HCT116 (cell line): ENCODE data around the gene PGBD2. TPM values are rescaled to one million over a fixed set of nuclear protein-coding genes. Genes with fewer than 3 reads are reported as not detected.
"Not testable (repeated sequence)": the region's sequence is repeated elsewhere in the genome, so short reads cannot be mapped to it uniquely, and the experiment has no call there.

Experiments used
- ATAC-seq: fragments of 200-7000 bp; cut with Tn5 transposase; 2 replicates; pipeline ENCODE4 v1.9.1; 2020; ENCODE audit warnings: mild to moderate bottlenecking, moderate library complexity
- BruUV-seq: library from RNA; stranded (reverse); fragments of 400-500 nt; replicated peaks from 2 replicates; lab custom pipeline; 2021; lab: Mats Ljungman, UMichigan
- CTCF ChIA-PET: fragments of 300-600 bp; sonication (Branson Sonifier 250); formaldehyde crosslinking; loops from one replicate; lab custom pipeline; 2021; ENCODE audit warnings: antibody characterized with exemption; lab: Charles Lee
- POLR2A ChIA-PET: fragments of 300-600, 350-600 bp; sonication (Branson Sonifier 250); formaldehyde crosslinking; loops from one replicate; lab custom pipeline; 2021; ENCODE audit warnings: antibody characterized with exemption; lab: Charles Lee
- RAD21 ChIA-PET, 2 experiments: fragments of 300-600 bp; sonication (Branson Sonifier 250); formaldehyde crosslinking; loops; one replicate each; lab custom pipeline; 2023; ENCODE audit warnings: low total read pairs in 2 of 2; ENCODE audit not compliant: uncharacterized antibody in 2 of 2, unreplicated experiment in 2 of 2, low non-redundant PET in 1 of 2; lab: Charles Lee
- DNase-seq: peaks from one replicate; pipeline ENCODE4 v3.0.0-alpha.2; 2010; ENCODE audit warnings: low read depth, low spot score
- H2AFZ ChIP-seq: fragments of 200-600 bp; shearing (Covaris generic), sonication (generic); 2 replicates; pipeline ENCODE4 v1.6.1; 2017; ENCODE audit warnings: low read depth, mixed run types, mixed read lengths, antibody characterized with exemption, low read length; ENCODE audit not compliant: poor library complexity, severe bottlenecking
- H3K27ac ChIP-seq: 2 replicates; pipeline ENCODE4 v1.5.1; 2012; ENCODE audit warnings: low read depth, low read length
- H3K27me3 ChIP-seq: fragments of 200-600 bp; sonication (generic); 2 replicates; pipeline ENCODE4 v1.6.1; 2016; ENCODE audit warnings: mixed run types, low read length, mixed read lengths; ENCODE audit not compliant: insufficient read depth
- H3K36me3 ChIP-seq, 2 experiments: fragments of 200-500 bp in 1 of 2; fragments of 200-600 bp in 1 of 2; sonication (Bioruptor generic) in 1 of 2; sonication (generic) in 1 of 2; 2 replicates each; pipeline versions ENCODE4 v1.5.1 to v1.6.1; 2014 to 2016; ENCODE audit warnings: low read length in 2 of 2, inconsistent platforms in 1 of 2, mixed read lengths in 1 of 2, mixed run types in 1 of 2; ENCODE audit not compliant: insufficient read depth in 2 of 2, control insufficient read depth in 1 of 2
- H3K4me1 ChIP-seq, 2 experiments: fragments of 200-600 bp in 1 of 2; sonication (generic) in 1 of 2; 2 replicates each; pipeline versions ENCODE4 v1.5.1 to v1.6.1; 2012 to 2017; ENCODE audit warnings: low read length in 2 of 2, inconsistent platforms in 1 of 2, mild to moderate bottlenecking in 1 of 2, mixed read lengths in 1 of 2, mixed run types in 1 of 2, moderate library complexity in 1 of 2; ENCODE audit not compliant: insufficient read depth in 2 of 2, control insufficient read depth in 1 of 2
- H3K4me2 ChIP-seq: fragments of 200-600 bp; sonication (generic); 2 replicates; pipeline ENCODE4 v1.6.1; 2017; ENCODE audit warnings: mixed run types, low read length, mixed read lengths
- H3K4me3 ChIP-seq, 2 experiments: fragments of 200-600 bp in 1 of 2; sonication (generic) in 1 of 2; replicated peaks in 1 of 2; 2 replicates each; pipeline ENCODE4 v1.5.1; 2011 to 2016; ENCODE audit warnings: low read length in 2 of 2, control low read depth in 1 of 2, low read depth in 1 of 2, mild to moderate bottlenecking in 1 of 2, mixed read lengths in 1 of 2, mixed run types in 1 of 2
- H3K79me2 ChIP-seq: fragments of 200-600 bp; sonication (generic); 2 replicates; pipeline ENCODE4 v1.6.1; 2017; ENCODE audit warnings: mild to moderate bottlenecking, mixed run types, low read length, moderate library complexity, mixed read lengths; ENCODE audit not compliant: insufficient read depth
- H3K9ac ChIP-seq: fragments of 200-600 bp; sonication (generic); 2 replicates; pipeline ENCODE4 v1.6.1; 2016; ENCODE audit warnings: low read length, mixed read lengths
- H3K9me2 ChIP-seq: fragments of 200-600 bp; sonication (generic), shearing (Covaris generic); 2 replicates; pipeline ENCODE4 v1.6.1; 2017; ENCODE audit warnings: mixed run types, mild to moderate bottlenecking, moderate library complexity; ENCODE audit not compliant: insufficient read depth
- H3K9me3 ChIP-seq, 2 experiments: fragments of 200-500 bp in 1 of 2; fragments of 200-600 bp in 1 of 2; sonication (Bioruptor generic) in 1 of 2; sonication (generic) in 1 of 2; 2 replicates each; pipeline ENCODE4 v1.6.1; 2014 to 2017; ENCODE audit warnings: low read length in 2 of 2, mixed read lengths in 2 of 2, inconsistent platforms in 1 of 2, low read depth in 1 of 2, mild to moderate bottlenecking in 1 of 2, mixed run types in 1 of 2, moderate library complexity in 1 of 2; ENCODE audit not compliant: control insufficient read depth in 1 of 2, insufficient read depth in 1 of 2
- H4K20me1 ChIP-seq: fragments of 200-600 bp; sonication (generic), shearing (Covaris generic); 2 replicates; pipeline ENCODE4 v1.6.1; 2017; ENCODE audit warnings: mixed run types, mild to moderate bottlenecking, moderate library complexity; ENCODE audit not compliant: insufficient read depth
- ATF3 ChIP-seq: IDR thresholded peaks from 2 replicates; pipeline ENCODE4 v1.6.1; 2012
- CEBPB ChIP-seq: IDR thresholded peaks from 2 replicates; pipeline ENCODE4 v1.6.1; 2012; ENCODE audit warnings: low read depth
- CTCF ChIP-seq, 3 experiments: fragments of 200-600 bp in 1 of 3; sonication (generic) in 1 of 3; IDR thresholded peaks in 2 of 3; conservative IDR thresholded peaks in 1 of 3; 2 replicates each; pipeline ENCODE4 v1.5.1; 2012 to 2017; ENCODE audit warnings: low read depth in 2 of 3, low read length in 2 of 3, antibody characterized with exemption in 1 of 3, borderline replicate concordance in 1 of 3, control low read depth in 1 of 3, mild to moderate bottlenecking in 1 of 3, mixed read lengths in 1 of 3, mixed run types in 1 of 3, moderate library complexity in 1 of 3; ENCODE audit not compliant: insufficient read depth in 1 of 3
- EGR1 ChIP-seq: IDR thresholded peaks from 2 replicates; pipeline ENCODE4 v1.6.1; 2012; ENCODE audit warnings: low read depth
- ELF1 ChIP-seq: IDR thresholded peaks from 2 replicates; pipeline ENCODE4 v1.6.1; 2012; ENCODE audit warnings: low read depth, borderline replicate concordance
- EZH2 ChIP-seq: fragments of 200-600 bp; sonication (generic); IDR thresholded peaks from 2 replicates; pipeline ENCODE4 v1.6.1; 2017; ENCODE audit warnings: antibody characterized with exemption, mixed run types
- EZH2phosphoT487 ChIP-seq: fragments of 200-600 bp; IDR thresholded peaks from 2 replicates; pipeline ENCODE4 v1.6.1; 2018; ENCODE audit warnings: antibody characterized with exemption, borderline replicate concordance
- FOSL1 ChIP-seq: IDR thresholded peaks from 2 replicates; pipeline ENCODE4 v1.6.1; 2012; ENCODE audit warnings: low read depth
- JUND ChIP-seq: IDR thresholded peaks from 2 replicates; pipeline ENCODE4 v1.6.1; 2012
- POLR2A ChIP-seq: IDR thresholded peaks from 2 replicates; pipeline ENCODE4 v1.7.0; 2011; ENCODE audit warnings: borderline replicate concordance; ENCODE audit not compliant: insufficient read depth, insufficient read length; ENCODE audit errors: extremely low read depth
- POLR2AphosphoS5 ChIP-seq: IDR thresholded peaks from 2 replicates; pipeline ENCODE4 v1.6.1; 2011; ENCODE audit warnings: mild to moderate bottlenecking, low read depth, low read length, moderate library complexity
- RAD21 ChIP-seq: IDR thresholded peaks from 2 replicates; pipeline ENCODE4 v1.6.1; 2012; ENCODE audit warnings: low read depth, mild to moderate bottlenecking
- SIN3A ChIP-seq: IDR thresholded peaks from 2 replicates; pipeline ENCODE4 v1.6.1; 2012; ENCODE audit warnings: low read depth
- SP1 ChIP-seq: IDR thresholded peaks from 2 replicates; pipeline ENCODE4 v1.6.1; 2012; ENCODE audit warnings: low read depth
- TCF7L2 ChIP-seq: IDR thresholded peaks from 2 replicates; pipeline ENCODE4 v1.7.0; 2011; ENCODE audit warnings: borderline replicate concordance, inconsistent platforms; ENCODE audit not compliant: insufficient read depth, insufficient read length; ENCODE audit errors: extremely low read depth
- ZFX ChIP-seq: fragments of 450-650 bp; IDR thresholded peaks from 2 replicates; pipeline ENCODE4 v1.6.1; 2017
- ZNF274 ChIP-seq: fragments of 200-500 bp; sonication (Bioruptor generic); IDR thresholded peaks from 2 replicates; pipeline ENCODE4 v1.6.1; 2014; ENCODE audit warnings: mild to moderate bottlenecking, low read depth, low read length, inconsistent platforms
- intact Hi-C: fragments of 100-400 bp; cut with micrococcal nuclease; formaldehyde crosslinking; loops from 2 replicates; pipeline ENCODE4 v1.10.0; 2022
- total RNA-seq: library from RNA; stranded (reverse); gene quantifications from one replicate; pipeline ENCODE4 v1.2.1, GENCODE V29; 2021; ENCODE audit not compliant: unreplicated experiment
- TF ChIP-seq, protein P1 (sequence below): IDR thresholded peaks from 2 replicates; pipeline ENCODE4 v1.6.1; 2012; ENCODE audit warnings: low read depth
- TF ChIP-seq, protein P2 (sequence below): IDR thresholded peaks from 2 replicates; pipeline ENCODE4 v1.6.1; 2012

Gene PGBD2
- total RNA-seq, 1 experiment from 2014 or later = 5.1 TPM

GRCh38 chr1:248886237-248886895 is 19.7 kb upstream of the PGBD2 start:
- POLR2A ChIA-PET = no interaction called here
- Histone ChIP-seq H3K9me3 (no peaks in the 10 kb centered on the region), H3K27me3 (no peaks in the 10 kb centered on the region)
- DNase-seq = no peak
- no TSS peak for BruUV-seq
- TF ChIP-seq ZFX (no peak), ATF3 (no peak), CTCF (IDR thresholded peaks at IDR 0.05 in 2 of 3, conservative IDR thresholded peaks at IDR 0.05 in 1 of 3; ENCODE audit: borderline replicate concordance in 1 of 3, insufficient read depth in 1 of 3, low read depth in 2 of 3, low read length in 2 of 3) (no peak), SIN3A (no peak), FOSL1 (no peak), EZH2 (no peak), TCF7L2 (no peak), ZNF274 (no peak), POLR2AphosphoS5 (no peak), EGR1 (no peak), ELF1 (no peak), CEBPB (no peak), EZH2phosphoT487 (no peak), POLR2A (no peak), JUND (no peak), SP1 (no peak), RAD21 (no peak)
- TF ChIP-seq, protein P1, sequence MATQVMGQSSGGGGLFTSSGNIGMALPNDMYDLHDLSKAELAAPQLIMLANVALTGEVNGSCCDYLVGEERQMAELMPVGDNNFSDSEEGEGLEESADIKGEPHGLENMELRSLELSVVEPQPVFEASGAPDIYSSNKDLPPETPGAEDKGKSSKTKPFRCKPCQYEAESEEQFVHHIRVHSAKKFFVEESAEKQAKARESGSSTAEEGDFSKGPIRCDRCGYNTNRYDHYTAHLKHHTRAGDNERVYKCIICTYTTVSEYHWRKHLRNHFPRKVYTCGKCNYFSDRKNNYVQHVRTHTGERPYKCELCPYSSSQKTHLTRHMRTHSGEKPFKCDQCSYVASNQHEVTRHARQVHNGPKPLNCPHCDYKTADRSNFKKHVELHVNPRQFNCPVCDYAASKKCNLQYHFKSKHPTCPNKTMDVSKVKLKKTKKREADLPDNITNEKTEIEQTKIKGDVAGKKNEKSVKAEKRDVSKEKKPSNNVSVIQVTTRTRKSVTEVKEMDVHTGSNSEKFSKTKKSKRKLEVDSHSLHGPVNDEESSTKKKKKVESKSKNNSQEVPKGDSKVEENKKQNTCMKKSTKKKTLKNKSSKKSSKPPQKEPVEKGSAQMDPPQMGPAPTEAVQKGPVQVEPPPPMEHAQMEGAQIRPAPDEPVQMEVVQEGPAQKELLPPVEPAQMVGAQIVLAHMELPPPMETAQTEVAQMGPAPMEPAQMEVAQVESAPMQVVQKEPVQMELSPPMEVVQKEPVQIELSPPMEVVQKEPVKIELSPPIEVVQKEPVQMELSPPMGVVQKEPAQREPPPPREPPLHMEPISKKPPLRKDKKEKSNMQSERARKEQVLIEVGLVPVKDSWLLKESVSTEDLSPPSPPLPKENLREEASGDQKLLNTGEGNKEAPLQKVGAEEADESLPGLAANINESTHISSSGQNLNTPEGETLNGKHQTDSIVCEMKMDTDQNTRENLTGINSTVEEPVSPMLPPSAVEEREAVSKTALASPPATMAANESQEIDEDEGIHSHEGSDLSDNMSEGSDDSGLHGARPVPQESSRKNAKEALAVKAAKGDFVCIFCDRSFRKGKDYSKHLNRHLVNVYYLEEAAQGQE = no peak
- TF ChIP-seq, protein P2, sequence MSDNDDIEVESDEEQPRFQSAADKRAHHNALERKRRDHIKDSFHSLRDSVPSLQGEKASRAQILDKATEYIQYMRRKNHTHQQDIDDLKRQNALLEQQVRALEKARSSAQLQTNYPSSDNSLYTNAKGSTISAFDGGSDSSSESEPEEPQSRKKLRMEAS = no peak
- TF ChIP-seq, all 23 proteins: peak for 0
- Histone ChIP-seq H3K27ac (no peak overlapping the region), H3K4me1 (no peaks in the 10 kb centered on the region), H3K79me2 (no peaks in the 10 kb centered on the region), H4K20me1 (no peaks in the 10 kb centered on the region), H3K4me2 (no peak overlapping the region), H3K36me3 (no peaks in the 10 kb centered on the region), H3K9me2 (no peaks in the 10 kb centered on the region), H3K4me3 (no peak overlapping the region), H2AFZ (no peak overlapping the region), H3K9ac (no peak overlapping the region)
- intact Hi-C loops = no loop called here
- no peak for ATAC-seq
- ChIA-PET RAD21 (no interaction called here), CTCF (no interaction called here)

DNA sequence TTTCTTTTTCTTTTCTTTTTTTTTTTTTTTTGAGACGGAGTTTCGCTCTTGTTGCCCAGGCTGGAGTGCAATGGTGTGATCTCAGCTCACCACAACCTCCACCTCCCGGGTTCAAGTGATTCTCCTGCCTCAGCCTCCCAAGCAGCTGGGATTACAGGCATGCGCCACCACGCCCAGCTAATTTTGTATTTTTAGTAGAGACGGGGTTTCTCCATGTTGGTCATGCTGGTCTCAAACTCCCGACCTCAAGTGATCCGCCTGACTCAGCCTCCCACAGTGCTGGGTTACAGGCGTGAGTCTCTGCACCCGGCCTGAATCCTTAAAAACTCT is 16.2 kb upstream of the PGBD2 start:
- POLR2A ChIA-PET, RAD21 ChIA-PET, BruUV-seq, H3K9ac ChIP-seq, intact Hi-C loops, H3K27ac ChIP-seq, H2AFZ ChIP-seq, H3K9me3 ChIP-seq, H4K20me1 ChIP-seq, H3K4me1 ChIP-seq, H3K27me3 ChIP-seq, CTCF ChIA-PET, ATAC-seq, H3K9me2 ChIP-seq, H3K4me2 ChIP-seq, H3K79me2 ChIP-seq, H3K4me3 ChIP-seq, DNase-seq, H3K36me3 ChIP-seq: not testable (repeated sequence)
